ENCODE measurements around the gene SRSF4. TPM values are rescaled to one million over a fixed set of nuclear protein-coding genes. Genes with fewer than 3 reads are reported as not detected.
A peak's percentile ranks its signal among the peaks of the same experiment; 100 is the strongest.

SRSF4 gene
- total and polyA plus RNA-seq, 9 of the 15 experiments (the other 6 are each of a cell fraction or from before 2014, with no cell fraction given) = 15.9 to 132 (median 82.0) TPM

GRCh38 chr1:29134695-29135028, 47.0 kb downstream of the SRSF4 start:
- ATAC-seq (no peak), DNase-seq (ENCODE audit: extremely low read depth in 1 of 4, low spot score in 3 of 4) (no peak), FAIRE-seq (no peak)
- CTCF ChIA-PET (ENCODE audit: low intra/inter-chr PET ratio) = no interaction called here
- Histone ChIP-seq H3K4me1 (replicated peaks in 1 of 2; ENCODE audit: control insufficient read depth in 2 of 2, insufficient read depth in 2 of 2, low read length in 2 of 2) (peaks cover 5 to 19% of the 10 kb centered on the region in 2 experiments), H4K20me1 (replicated peaks; ENCODE audit: control insufficient read depth, insufficient read depth, low read length) (no peaks in the 10 kb centered on the region), H2AFZ (ENCODE audit: low read depth, low read length) (no peak overlapping the region), H3K9me3 (replicated peaks; ENCODE audit: control insufficient read depth, insufficient read depth, low read depth, low read length) (no peaks in the 10 kb centered on the region), H3K79me2 (ENCODE audit: control insufficient read depth, insufficient read depth, low read length) (no peaks in the 10 kb centered on the region), H3K27ac (ENCODE audit: extremely low read depth, low read depth, low read length) (no peak overlapping the region), H3K27me3 (ENCODE audit: control insufficient read depth in 2 of 2, insufficient read depth in 2 of 2, low read length in 2 of 2) (no peaks in the 10 kb centered on the region), H3K4me3 (no peak overlapping the region), H3K9me1 (ENCODE audit: control insufficient read depth, insufficient read depth, low read length) (no peaks in the 10 kb centered on the region), H3K4me2 (ENCODE audit: insufficient read depth, low read length) (no peak overlapping the region), H3K36me3 (ENCODE audit: control insufficient read depth, insufficient read depth, low read length) (no peaks in the 10 kb centered on the region; the same call in 2 of the 3 replicates), H3K9ac (ENCODE audit: insufficient read depth in 1 of 2, low read depth in 2 of 2, low read length in 2 of 2) (peak overlapping the region in 1 of 2 experiments; percentile 4; a peak in 1 of 4 replicates)
- BruUV-seq (replicated peaks) = no TSS peak
- TF ChIP-seq ZBTB2 (IDR thresholded peaks at IDR 0.05) (no peak), TRIM28 (IDR thresholded peaks at IDR 0.05) (no peak), ATF3 (IDR thresholded peaks at IDR 0.05) (no peak), ATF3 (CRISPR knock-in tag; conservative IDR thresholded peaks at IDR 0.05) (no peak), CC2D1A (IDR thresholded peaks at IDR 0.05) (no peak), ZNF395 (CRISPR knock-in tag; IDR thresholded peaks at IDR 0.05) (no peak), THRB (CRISPR knock-in tag; conservative IDR thresholded peaks at IDR 0.05) (no peak), ZNF23 (CRISPR knock-in tag; IDR thresholded peaks at IDR 0.05) (no peak), L3MBTL2 (IDR thresholded peaks at IDR 0.05) (no peak), ZNF217 (CRISPR knock-in tag; IDR thresholded peaks at IDR 0.05) (no peak)
- POLR2A ChIA-PET = interaction anchor here (1.0 to 1.3 kb wide), 5 partner anchors 8 to 17 kb away, joined by 3 to 5 read pairs (median 4); no protein-coding TSS in a partner anchor
- in situ Hi-C loops (cut with MboI) = no loop called here
- intact Hi-C loops (cut with micrococcal nuclease) = no loop called here
- WGBS (ENCODE audit: insufficient coverage, low coverage, missing lambda C conversion rate) = 74% methylated on average over 10 of the region's 10 CpGs

Measured in K562 (cell line).